GM19463 (cell line): ENCODE measurements around the gene RBMS1.
A peak's percentile ranks its signal among the peaks of the same experiment; 100 is the strongest.
"Not testable (repeated sequence)": the region's sequence is repeated elsewhere in the genome, so short reads cannot be mapped to it uniquely, and the experiment has no call there.

Source experiments
- ATAC-seq: cut with Tn5 transposase; IDR thresholded peaks from one replicate; pipeline ENCODE4 v1.9.1; 2021; ENCODE audit warnings: mild to moderate bottlenecking, moderate library complexity; ENCODE audit not compliant: unreplicated experiment

Gene RBMS1

GRCh38 chr2:160437273-160437672, 56.3 kb downstream of the RBMS1 start:
- ATAC-seq: no peak

- ATAC-seq: no peak
Observed at GRCh38 chr2:160434254-160434948, 59.2 kb downstream of the RBMS1 start.

- ATAC-seq: no peak
Observed at GRCh38 chr2:160433466-160434140, 60.0 kb downstream of the RBMS1 start.

GRCh38 chr2:160432633-160433032, 61.0 kb downstream of the RBMS1 start:
- no peak for ATAC-seq

- no peak for ATAC-seq
Observed at GRCh38 chr2:160431441-160431840, 62.2 kb downstream of the RBMS1 start.

GRCh38 chr2:160430001-160430344, 63.6 kb downstream of the RBMS1 start:
- no peak for ATAC-seq

- no peak for ATAC-seq
Observed at GRCh38 chr2:160429248-160430000, 64.2 kb downstream of the RBMS1 start.

- ATAC-seq: no peak
Observed at GRCh38 chr2:160428405-160428763, 65.2 kb downstream of the RBMS1 start.

GRCh38 chr2:160427629-160428404, 65.8 kb downstream of the RBMS1 start:
- peak; percentile 54 for ATAC-seq

- no peak for ATAC-seq
Observed at GRCh38 chr2:160426604-160427003, 67.0 kb downstream of the RBMS1 start.

- ATAC-seq: no peak
Observed at GRCh38 chr2:160425434-160426151, 68.0 kb downstream of the RBMS1 start.

- ATAC-seq: no peak
Observed at GRCh38 chr2:160423126-160423525, 70.5 kb downstream of the RBMS1 start.

GRCh38 chr2:160421646-160422501, 71.7 kb downstream of the RBMS1 start:
- not testable (repeated sequence) for ATAC-seq

- no peak for ATAC-seq
Observed at GRCh38 chr2:160420711-160421110, 72.9 kb downstream of the RBMS1 start.

GRCh38 chr2:160419776-160420505, 73.7 kb downstream of the RBMS1 start:
- no peak for ATAC-seq

GRCh38 chr2:160418853-160419252, 74.8 kb downstream of the RBMS1 start:
- no peak for ATAC-seq

GRCh38 chr2:160418398-160418765, 75.2 kb downstream of the RBMS1 start:
- no peak for ATAC-seq

- ATAC-seq: no peak
Observed at GRCh38 chr2:160417745-160418397, 75.7 kb downstream of the RBMS1 start.

- no peak for ATAC-seq
Observed at GRCh38 chr2:160415991-160416390, 77.6 kb downstream of the RBMS1 start.
